HG03025 (cell line): Measurements from ENCODE around the gene PDE4D.

Experiments used
- ATAC-seq: cut with Tn5 transposase; IDR thresholded peaks from one replicate; pipeline ENCODE4 v1.9.1; 2021; ENCODE audit warnings: mild to moderate bottlenecking, moderate library complexity; ENCODE audit not compliant: unreplicated experiment, low FRiP score

The PDE4D gene

DNA sequence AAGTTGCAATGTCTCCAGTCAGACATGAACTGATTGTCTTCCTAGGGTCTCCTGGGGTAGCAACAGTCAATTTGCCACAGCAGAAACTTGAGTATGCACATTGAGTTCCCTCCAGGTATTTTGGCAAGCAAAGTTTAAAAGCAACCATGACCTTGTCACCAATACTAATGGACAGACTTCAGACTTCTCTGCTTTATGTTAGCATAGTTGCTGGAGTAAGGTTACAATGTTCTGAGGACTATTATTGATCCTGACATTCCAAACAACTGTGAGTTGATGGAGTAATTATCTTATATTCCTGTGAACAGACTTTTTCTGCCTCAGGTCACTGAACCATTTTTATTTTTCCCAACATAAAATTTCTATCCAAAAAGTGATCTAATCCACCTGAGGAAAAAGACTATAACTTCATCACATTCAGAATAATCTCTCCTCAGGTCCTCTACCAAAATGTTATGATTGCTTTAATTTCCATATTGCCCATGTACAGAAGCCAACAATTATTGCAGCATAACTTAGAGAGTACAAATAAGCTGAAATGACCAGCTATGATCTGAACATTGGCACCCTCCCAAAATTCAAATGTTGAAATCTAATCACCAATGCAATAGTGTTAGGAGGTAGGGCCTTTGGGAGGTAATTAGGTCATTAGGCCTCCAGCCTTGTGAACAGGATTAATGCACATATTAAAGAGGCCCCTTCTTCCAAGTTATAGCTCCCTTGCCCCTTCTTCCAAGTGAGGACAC lies 228.3 kb downstream of the PDE4D start:
- no peak for ATAC-seq

DNA sequence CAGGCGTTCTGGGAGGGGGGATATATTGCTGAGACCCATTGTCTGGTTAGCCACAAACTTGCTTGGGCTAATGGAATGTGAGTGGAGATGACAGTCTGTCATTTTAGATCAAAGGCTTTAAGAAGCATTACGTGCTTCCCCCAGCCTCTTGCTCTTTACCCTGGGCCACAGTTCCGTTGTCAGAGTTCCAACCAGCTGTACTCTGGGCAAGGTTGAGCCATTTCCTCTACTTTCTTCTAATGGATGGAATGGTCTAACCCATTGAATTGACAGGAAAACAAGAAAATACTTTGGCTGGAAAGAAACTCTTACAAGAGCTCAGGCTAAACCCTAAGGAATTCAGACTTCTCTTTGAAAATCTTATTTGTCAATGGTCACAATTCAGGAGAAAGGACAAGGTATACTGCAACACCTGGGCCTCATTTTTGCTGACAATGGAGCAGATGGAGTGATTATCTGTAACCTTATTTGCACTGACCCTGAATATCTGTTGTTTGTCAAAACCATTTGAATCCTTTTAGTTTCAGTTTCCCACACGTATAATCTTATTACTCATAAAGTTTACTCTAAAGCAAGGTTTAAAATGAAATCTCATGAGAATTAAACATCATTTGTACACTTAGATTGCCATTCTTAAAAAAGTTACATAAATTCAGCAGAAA lies 231.4 kb downstream of the PDE4D start:
- no peak for ATAC-seq

DNA sequence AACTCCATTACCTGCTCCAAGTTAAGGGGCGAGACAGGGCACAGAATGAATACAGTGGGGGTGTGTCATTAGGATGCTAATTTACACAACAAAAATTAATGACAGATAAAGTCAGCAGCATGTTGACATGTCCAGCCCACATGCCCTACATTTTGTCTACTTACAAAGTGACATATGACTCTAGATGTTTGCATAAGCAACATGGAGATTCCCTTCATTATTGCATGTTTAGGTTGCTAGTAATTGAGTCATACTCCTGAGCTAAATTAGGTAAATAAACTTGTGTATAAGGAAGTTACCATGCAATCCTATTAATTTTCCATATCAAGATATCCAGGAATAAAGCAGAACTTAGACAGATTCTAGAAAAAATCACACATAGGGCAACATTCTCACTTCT lies 232.2 kb downstream of the PDE4D start:
- ATAC-seq, result no peak

DNA sequence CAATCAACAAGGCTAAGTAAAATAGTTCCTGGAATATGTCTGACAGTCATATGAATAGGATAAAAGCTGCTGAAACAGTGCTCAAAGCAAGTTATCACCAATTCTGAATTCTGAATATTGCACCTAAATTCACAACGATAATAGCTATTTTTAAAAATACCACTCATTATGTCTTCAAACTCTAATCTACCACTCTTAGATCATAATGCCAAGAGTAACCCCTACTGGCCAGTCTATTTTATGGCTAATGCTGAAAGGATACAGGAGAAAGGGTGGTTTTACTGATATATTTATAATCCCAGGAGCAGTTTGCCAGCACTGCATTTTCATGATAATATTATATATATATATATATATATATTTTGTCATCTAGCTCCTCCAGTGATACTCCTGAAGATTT lies 232.8 kb downstream of the PDE4D start:
- no peak for ATAC-seq

DNA sequence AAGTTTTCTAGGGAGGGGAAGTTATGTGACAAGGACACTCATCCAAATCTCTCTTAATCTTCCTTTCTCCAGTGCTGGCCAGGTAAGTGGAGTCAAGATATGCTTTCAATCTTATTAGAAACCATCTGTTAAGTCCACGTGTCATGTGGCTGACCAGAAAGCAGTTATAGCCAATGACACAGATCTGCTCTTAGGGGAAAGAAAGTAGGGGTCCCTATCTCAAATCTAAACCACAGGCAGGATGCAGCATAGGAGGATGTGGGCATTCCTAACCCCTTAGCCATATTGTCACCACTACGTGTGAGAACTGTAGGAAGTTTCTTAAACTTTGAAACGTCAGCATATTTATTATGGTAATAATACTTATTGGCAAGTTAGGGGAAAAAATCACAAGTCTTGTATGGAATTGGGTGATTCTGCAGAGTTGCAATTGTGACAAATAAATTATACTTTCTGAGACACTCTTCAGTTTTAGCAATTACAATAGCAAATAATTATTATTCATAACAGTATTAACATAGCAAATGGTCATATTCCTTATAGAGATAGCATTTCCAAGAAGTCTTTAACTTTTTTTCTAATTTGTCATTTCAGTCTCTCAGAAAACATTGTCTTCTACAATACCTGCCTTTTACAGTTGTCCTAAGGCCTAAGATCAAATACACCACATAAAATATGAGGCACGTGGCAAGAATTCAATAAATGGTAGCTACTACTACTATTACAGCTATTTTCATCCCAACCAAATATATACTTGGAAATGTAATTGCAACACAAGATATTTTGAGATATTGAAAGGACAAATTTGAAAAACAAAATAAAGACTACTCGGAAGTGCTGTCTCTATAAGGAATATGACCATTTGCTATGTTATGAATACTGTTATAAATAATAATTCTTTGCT lies 236.9 kb downstream of the PDE4D start:
- no peak for ATAC-seq

DNA sequence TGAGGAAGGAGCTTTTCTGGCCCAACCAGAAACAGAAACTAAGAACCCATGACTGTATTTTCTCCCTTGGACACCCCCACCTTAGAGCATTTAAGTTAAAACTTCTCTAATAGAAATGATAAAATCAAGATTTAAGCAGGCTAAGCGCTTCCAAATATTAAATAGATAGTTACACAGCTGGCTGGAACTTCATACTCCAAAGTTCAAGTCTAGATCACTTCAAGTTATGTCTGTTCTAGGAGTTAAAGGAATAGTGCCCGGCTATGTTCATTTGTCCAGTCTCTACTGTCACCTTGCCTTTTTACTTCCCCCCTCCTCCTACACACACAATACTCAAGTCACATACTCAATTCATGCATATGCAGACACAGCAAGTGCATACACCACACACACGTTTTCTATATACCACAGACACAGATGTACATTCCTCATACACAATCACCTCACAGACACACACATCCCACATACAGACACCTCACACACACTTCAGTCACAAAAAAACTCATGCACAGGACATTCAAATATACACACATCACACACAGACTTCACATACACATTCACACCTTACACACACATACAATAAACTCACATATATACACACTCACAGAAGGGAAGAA lies 237.7 kb downstream of the PDE4D start:
- ATAC-seq, result no peak

DNA sequence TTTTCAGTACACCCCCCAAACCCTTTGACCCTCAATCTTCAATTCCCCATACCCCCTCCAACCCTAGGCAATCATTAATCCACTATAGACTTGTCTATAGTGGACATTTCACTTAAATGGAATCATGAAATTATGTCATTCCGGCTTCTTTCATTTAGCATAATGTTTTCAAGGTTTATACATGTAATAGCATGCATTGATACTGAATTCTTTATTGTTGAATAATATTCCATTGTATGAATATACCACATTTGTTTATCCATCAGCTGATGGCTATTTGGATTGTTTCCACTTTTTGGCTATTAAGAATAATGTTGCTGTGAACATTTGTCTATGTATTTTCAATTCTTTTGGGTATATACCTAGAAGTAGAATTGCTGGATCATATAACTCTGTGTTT lies 238.8 kb downstream of the PDE4D start:
- ATAC-seq, result no peak

DNA sequence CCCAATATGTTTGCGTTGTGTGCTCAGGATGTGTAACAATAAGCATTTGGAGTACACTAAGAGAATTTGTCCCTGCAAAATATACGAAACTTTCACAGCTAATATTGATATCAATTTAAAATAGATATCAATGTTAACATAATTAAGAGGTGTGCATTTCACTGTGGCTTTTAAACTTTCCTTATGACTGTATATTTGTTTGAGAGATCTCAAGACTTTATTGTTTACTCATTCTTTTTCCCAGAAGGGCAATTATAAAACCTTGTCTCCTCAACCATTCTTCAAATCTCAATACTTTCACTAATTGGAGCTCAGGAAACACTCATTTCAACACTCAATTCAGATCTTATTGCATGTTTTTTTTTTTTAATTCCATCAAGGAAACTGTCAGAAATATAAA lies 241.1 kb downstream of the PDE4D start:
- no peak for ATAC-seq

DNA sequence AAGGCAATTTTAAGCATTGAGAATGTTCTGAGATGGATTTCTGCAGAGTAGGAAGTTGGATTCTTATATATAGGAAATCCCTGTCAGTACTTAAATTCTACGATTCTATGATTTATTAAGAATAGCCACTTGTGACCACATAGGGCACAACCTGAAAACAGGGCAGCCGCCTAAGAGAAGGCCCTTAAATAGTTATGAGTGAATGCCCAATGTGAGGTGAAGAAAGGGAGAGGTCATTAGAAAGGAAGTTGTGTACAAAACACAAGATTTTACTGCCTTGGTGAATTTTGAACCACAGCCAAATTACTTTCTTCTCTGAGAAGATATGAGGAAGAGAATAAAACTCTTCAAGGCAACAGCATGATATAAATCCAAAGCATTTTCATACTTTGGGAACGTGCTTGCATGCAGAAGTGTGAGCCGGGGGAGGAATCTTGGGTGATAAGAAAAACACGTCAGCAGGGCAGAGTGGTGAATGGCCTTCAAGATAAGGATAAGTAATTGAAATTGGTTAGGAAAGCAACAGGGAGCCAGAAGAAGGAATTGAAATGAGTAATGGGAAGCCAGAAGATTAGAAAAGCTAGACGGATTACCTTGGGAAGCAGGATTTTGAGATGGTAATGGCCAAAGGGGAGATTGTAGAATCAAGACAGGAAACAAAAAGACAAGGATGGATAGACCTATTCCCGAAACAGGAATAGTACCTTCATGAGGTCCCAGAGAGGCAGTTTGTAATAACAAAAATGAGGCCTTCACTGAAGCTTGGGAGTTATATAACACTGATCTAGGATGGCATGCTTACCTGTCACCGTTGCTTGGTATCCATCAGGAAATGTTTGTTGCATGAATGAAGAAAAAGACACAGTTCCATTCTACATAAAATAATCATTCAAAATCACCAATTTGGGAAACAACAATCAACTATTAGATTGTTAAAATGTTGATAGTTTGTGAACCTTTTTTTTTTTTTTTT lies 244.3 kb downstream of the PDE4D start:
- no peak for ATAC-seq

DNA sequence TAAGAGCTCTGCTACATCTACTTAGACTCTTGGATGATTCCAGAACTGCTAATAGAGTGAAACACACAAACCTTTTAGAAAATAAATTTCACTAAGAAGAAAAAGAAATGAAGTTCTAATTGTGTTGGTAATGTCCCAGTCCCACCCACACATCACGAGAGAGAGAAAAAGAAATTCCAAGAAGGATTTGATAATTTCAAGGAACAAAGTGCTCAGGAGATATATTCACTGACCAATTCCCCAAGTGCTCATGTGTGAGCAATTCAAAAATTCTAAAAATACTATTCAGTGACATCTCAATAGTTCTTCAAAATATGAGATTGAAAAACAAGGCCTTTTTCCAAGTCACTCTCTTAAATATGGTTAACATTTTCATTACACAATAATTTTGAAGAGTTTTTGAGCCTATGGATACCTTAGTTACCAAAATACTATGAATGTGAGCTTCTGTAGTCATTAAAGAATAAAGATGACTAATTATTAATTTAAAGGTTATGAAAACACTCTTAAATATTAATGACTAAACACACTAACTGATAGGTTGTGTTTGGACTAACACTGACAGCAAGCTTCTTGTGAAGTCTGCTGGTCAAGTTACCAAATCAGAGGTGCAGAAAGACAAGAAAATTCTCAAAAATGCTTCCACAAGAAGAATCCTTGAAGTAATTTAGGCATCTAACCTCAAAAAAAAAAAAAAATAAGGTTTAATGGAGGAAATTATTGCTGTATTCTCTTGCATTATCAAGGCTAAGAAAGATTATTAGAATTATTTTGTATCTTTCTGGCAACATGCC lies 245.3 kb downstream of the PDE4D start:
- ATAC-seq, result no peak

DNA sequence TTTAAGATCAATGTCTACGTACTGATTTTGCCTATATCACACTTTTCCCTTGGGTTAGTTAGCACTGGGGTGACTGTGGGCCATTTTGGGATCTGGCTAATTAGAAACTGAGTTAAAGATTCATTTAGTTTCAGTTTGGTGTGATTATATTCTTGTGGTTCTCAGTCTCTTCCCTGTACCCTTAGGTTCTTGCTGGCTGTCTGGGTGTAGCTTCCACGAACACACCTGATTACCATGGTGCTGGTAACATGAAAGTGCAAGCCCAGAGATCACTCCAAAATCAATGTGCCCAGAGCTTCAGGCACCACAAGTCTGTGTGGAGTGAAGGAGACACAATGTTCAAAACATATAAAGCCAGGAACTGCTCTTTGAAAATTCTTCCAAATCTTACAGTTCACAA lies 248.1 kb downstream of the PDE4D start:
- no peak for ATAC-seq

DNA sequence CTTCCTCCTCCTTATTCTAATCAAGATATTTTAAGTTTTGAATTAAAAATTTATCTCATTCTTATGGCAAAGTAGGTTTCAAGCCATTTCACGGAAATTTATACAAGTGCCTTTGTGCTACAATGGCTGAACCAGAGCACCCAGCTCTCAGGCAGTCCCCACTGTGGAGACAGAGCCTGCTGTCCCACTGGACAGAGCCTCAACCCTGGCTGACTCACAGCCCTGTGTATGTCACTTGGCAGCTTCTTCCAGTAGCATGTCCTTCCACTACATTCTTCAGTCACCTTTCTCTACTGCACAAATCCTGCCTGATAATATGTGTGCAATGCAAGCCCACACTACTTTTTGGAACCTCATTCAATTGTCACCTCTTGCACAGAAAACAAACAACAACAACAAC lies 253.1 kb downstream of the PDE4D start:
- ATAC-seq, result no peak

DNA sequence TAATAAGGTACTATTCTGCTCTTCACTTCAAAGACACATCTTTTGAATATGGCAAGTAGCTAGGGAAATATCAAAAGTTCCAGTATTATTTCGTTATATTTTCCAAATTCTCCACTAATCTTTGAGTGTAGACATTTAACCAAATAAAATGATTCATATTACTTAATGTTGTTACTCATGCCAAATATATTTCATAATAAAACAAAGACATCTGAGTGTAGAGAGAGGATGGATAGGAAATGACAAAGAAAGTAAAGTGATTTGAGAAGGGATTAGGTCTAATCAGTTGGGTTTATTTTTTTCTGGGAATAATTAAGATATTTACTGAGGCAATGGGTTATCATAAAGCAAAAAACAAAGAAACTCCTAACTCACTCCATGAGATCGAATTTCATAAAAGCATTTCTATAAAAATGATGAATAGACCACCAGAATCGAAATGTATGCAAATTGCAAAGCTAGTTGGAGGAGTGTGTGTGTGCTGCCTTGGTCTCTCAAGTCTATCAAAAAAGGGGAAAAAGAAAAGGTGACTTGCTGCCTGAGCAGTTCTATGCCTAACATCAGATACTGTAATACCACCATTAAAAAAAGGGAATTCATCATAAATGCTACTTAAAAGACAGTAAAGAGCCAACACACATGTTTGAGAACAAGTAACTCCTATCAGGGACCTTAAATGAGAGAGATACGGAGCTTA lies 255.5 kb downstream of the PDE4D start:
- no peak for ATAC-seq

DNA sequence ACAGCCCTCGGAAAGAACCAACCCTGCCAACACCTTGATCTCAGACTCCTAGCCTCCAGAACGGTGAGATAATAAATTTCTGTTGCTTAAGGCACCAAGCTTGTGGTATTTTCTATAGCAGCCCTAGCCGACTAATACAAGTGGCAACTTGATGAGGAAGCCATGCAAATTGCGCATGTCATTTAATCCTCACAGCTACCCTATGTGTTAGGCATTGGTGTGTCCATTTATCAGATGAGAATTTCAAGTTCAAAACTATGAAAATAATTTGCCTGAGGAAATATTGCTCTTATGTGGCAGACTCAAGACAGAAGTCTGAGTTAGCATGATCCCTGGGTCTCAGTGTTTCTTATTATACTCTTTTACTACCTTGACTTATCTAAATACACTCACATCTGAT lies 264.0 kb downstream of the PDE4D start:
- no peak for ATAC-seq

DNA sequence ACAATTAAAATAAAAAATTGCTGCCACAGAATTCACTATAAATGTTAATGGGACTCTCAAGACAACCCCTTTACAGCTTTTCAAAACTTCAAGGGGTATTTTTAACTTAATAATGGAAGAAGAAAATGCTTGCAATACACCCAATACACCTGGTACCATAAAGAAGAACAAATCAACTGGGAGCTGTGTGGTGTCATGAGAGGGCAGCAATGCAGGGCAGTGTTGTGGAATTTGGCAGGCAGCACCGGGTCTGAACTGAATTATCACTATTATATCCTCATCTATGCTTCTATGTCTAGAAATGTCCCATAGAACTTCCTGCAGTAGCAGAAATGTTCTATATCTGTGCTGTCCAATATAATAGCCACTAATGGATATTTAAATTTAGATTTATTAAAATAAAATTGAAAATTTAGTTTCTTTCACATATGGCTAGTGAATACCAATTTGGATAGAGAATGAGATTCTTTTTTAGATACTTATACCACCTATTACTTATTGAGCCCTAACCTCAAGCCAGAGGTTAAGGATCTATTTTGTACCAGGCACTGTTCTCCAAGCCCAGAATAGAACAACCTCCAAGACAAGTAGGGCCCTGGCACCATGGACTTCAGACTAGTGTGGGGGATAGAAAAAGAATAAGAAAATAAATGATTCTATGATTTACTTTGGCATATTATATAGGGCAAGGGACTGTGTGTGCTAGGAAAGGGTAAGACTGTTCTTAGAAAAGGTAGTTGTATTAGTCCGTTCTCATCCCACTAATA lies 265.3 kb downstream of the PDE4D start:
- ATAC-seq, result no peak

DNA sequence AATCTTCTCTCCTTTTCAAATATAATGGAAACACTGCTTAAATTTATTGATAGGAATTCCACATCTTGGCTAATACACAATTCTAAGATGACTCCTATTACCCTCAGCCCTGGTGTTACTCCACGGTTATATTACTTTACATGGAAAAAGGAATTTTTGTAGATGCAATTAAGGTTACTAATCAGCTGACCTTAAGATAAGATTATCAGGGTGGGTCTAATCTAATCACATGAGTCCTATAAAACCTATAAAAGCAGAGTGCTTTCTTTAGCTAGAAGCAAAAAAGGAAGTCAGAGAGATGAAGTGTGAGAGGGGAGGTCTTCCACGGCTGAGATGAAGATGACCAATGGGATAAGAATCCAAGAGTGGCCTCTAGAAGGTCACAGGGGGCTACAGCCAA lies 268.6 kb downstream of the PDE4D start:
- ATAC-seq, result no peak

DNA sequence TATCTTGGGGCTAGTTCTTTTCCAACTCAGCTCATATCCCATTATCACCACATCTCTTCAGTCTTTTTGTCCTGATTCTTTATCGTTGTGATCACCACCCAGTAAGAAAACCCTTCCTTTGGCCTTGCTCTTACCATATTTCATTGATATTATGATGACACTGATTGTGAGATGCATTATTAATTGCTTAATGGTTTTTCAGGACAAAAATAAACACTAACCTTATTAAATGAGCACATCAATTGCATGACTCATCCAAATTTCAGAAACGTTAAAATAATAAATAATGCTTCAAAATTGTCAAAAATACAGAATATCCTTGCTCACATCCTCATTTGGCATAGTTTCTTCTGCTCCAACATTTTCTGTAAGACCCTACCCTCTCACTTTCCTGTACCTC lies 270.7 kb downstream of the PDE4D start:
- ATAC-seq, result no peak

DNA sequence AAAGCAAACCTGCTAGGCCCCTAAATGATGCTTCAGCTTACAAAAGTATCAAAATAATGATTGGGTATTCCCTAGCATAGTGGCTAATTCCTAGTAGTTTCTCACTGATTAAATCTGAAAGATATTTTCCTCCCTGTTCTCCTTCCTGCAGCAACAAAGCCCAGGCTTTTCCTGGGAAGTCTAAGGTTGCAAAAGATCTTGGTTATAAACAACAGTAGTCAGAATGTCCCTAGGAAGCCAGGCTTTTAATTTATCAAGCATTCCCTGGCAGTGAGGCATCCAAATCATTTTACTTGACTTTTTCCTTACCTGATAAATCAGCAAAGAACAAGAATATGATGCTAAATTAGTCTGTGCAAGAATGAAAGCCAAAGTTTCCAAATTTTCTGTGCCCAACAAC lies 272.0 kb downstream of the PDE4D start:
- ATAC-seq, result no peak
